Measurements from ENCODE around the gene TOR2A. TPM values are rescaled to one million over a fixed set of nuclear protein-coding genes. Genes with fewer than 3 reads are reported as not detected.
"Not testable (repeated sequence)": the region's sequence is repeated elsewhere in the genome, so short reads cannot be mapped to it uniquely, and the experiment has no call there.

Gene TOR2A
- total RNA-seq (2014; rRNA removed; shearing (Covaris generic); ENCODE audit: low replicate concordance): 10.7 and 12.7 TPM in 2 replicates

DNA sequence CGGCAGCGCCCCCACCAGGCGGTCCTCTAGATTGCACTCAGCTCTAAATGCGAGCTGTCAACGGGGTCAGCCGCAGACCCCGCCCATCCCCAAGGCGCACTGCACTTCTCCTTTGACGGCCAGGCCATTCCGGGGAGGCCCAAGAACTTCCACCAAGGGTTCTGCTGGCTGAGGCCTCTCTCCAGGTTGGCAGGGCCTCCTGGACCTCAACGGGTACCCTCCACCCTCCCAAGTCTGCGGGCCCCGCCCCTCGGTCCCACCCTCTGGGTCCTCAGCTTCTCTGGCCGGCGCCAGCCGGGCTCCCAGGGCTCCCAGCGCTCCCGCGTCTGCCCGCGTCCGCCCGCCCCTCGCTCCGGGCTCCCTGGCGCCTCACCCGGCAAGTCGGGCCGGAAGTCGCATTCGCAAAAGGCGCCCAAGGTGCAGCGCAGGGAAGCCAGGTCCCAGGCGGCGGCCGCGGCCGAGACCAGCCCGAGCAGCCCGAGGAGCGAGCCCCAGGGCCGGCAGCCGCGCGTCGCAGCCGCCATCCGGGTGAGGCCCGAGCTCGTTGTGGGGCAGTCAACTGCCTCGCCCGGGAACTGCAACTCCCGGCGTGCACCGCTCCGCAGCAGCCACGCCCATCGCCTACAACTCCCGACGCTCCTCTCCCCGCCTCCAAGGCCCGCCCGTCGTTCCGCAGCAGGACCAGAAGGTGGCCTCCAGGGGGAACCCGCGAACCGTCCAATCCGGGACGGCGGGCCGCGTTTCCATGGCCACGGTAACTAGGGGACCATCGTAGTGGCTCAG lies at the start of gene TOR2A:
TSS of gene TOR2A (minus strand) at position 548 of the 783 bp plus-strand sequence. CDS start at position 524, 24 bp downstream.
- peak within 1 kb of the TSS; percentile 86 for H3K4me3 ChIP-seq (ENCODE audit: low read length)
- H3K9me3 ChIP-seq (ENCODE audit: low read length): no peaks in the 10 kb centered on the region
- H3K36me3 ChIP-seq (ENCODE audit: insufficient read depth, low read length): no peaks in the 10 kb centered on the region
- peaks cover 14% of the 10 kb centered on the region for H3K4me1 ChIP-seq (ENCODE audit: low read length)
- H3K4me2 ChIP-seq (ENCODE audit: low read depth, low read length, poor library complexity, severe bottlenecking): peak within 1 kb of the TSS; percentile 95
- peak; percentile 99 for DNase-seq
- no peaks in the 10 kb centered on the region for H4K20me1 ChIP-seq (ENCODE audit: insufficient read depth, low read depth, low read length)
- H2AFZ ChIP-seq (ENCODE audit: low read length): peak within 1 kb of the TSS; percentile 97; the same call in 1 of the 2 replicates
- no peaks in the 10 kb centered on the region for H3K79me2 ChIP-seq (ENCODE audit: low read length)
- peak within 1 kb of the TSS; percentile 86 for H3K9ac ChIP-seq (ENCODE audit: low read length)
- no peaks in the 10 kb centered on the region for H3K9me2 ChIP-seq (replicated peaks; ENCODE audit: insufficient read depth, low read length)
- peak within 1 kb of the TSS; percentile 51 for H3K27ac ChIP-seq (ENCODE audit: low read length)
- H3K27me3 ChIP-seq (ENCODE audit: low read length): no peaks in the 10 kb centered on the region

DNA sequence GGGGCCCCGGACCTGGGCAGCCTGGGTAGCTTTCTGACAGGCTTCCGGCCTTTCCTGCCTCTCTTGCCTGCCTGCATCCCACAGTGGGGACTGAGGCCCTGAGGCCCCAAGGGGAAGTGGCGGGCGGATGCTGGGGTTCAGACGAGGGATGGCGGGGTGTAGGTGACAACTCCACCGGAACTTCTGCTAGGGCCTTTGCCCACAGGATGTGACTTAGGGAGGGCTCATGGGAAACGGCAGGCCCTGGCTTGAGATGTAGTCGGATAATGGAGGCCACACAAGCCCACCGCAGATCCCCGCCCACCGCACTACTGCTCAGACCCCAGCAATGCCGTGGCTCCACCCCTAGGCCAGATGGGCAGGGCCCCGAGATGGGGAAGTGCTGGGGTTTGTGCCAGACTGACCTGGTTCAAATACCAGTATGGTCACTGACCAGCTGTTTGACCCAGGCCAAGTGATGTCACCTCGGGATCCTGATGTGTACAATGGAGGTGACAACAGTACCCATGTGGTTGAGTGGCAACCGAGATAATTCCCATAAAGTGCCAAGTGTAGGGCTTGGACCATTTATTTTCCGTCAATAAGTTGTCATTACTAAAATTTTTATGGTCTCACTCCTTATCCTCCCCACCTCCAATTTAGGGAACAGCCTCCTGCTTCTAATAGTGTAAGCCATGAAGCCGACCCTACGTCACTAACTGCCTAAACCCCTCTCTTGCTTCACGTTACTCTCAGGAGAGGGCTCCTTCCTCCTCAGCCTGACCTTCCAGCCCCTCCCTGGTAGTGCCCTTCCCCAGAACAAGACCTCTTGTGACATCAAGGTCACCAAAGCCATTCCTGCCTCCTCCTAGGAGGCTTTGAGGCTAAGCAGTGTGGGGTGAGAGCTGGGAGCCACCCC lies 48.3 kb upstream of the TOR2A start:
- Histone ChIP-seq H3K9ac (ENCODE audit: low read length) (peak overlapping the region; percentile 53), H3K4me2 (ENCODE audit: low read depth, low read length, poor library complexity, severe bottlenecking) (peak overlapping the region; percentile 59), H4K20me1 (ENCODE audit: insufficient read depth, low read depth, low read length) (peaks cover 25% of the 10 kb centered on the region), H3K4me3 (ENCODE audit: low read length) (peak overlapping the region; percentile 35; the same call in 1 of the 2 replicates), H2AFZ (ENCODE audit: low read length) (peak overlapping the region; percentile 98), H3K4me1 (ENCODE audit: low read length) (peaks cover 40% of the 10 kb centered on the region), H3K9me2 (replicated peaks; ENCODE audit: insufficient read depth, low read length) (no peaks in the 10 kb centered on the region), H3K79me2 (ENCODE audit: low read length) (peaks cover 22% of the 10 kb centered on the region), H3K27me3 (ENCODE audit: low read length) (no peaks in the 10 kb centered on the region), H3K27ac (ENCODE audit: low read length) (no peak overlapping the region), H3K36me3 (ENCODE audit: insufficient read depth, low read length) (peaks cover 15% of the 10 kb centered on the region), H3K9me3 (ENCODE audit: low read length) (no peaks in the 10 kb centered on the region)
- DNase-seq: peak; percentile 75

DNA sequence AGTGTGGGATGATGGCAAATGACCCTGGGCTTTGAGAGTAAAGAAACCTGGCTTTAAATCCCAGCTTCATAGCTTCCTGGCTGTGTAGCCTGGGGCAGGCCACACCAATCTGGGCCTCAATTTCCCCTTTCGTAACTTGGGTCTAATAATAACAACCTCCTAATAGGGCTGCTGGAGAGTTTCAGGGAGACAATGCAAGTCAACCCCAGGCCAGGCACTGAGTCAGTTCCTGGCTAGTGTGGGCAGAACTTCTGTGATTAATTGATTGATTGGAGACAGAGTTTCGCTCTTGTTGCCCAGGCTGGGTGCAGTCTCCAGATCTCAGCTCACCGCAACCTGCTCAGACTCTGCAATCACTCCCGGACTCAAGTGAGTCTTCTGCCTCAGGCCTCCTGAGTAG lies 46.7 kb upstream of the TOR2A start:
- no peaks in the 10 kb centered on the region for H3K27me3 ChIP-seq (ENCODE audit: low read length)
- peaks cover 33% of the 10 kb centered on the region for H3K4me1 ChIP-seq (ENCODE audit: low read length)
- H4K20me1 ChIP-seq (ENCODE audit: insufficient read depth, low read depth, low read length): peaks cover 9% of the 10 kb centered on the region; the same call in 1 of the 2 replicates
- H3K4me3 ChIP-seq (ENCODE audit: low read length): no peak overlapping the region
- H3K27ac ChIP-seq (ENCODE audit: low read length): no peak overlapping the region
- H3K4me2 ChIP-seq (ENCODE audit: low read depth, low read length, poor library complexity, severe bottlenecking): no peak overlapping the region
- no peak overlapping the region for H3K9ac ChIP-seq (ENCODE audit: low read length)
- H3K9me2 ChIP-seq (replicated peaks; ENCODE audit: insufficient read depth, low read length): no peaks in the 10 kb centered on the region
- no peak for DNase-seq
- no peak overlapping the region for H2AFZ ChIP-seq (ENCODE audit: low read length)
- H3K9me3 ChIP-seq (ENCODE audit: low read length): no peaks in the 10 kb centered on the region
- no peaks in the 10 kb centered on the region for H3K36me3 ChIP-seq (ENCODE audit: insufficient read depth, low read length)
- H3K79me2 ChIP-seq (ENCODE audit: low read length): peaks cover 9% of the 10 kb centered on the region

DNA sequence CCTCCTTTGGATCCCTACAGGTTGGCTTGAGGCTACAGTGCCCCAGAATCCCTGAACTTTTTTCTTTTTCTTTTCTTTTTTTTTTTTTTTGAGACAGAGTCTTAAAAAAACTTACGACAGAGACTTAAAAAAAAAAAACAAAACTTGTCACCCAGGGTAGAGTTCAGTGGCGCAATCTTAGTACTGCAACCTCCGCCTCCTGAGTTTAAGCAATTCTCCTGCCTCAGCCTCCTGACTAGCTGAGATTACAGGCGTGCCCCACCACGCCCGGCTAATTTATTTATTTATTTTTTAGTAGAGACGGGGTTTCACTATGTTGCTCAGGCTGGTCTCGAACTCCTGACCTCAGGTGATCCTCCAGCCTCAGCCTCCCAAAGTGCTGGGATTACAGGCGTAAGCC lies 45.8 kb upstream of the TOR2A start:
- H3K9me2 ChIP-seq (replicated peaks; ENCODE audit: insufficient read depth, low read length); H3K79me2 ChIP-seq (ENCODE audit: low read length); H4K20me1 ChIP-seq (ENCODE audit: insufficient read depth, low read depth, low read length); H3K27ac ChIP-seq (ENCODE audit: low read length); H3K36me3 ChIP-seq (ENCODE audit: insufficient read depth, low read length); H3K9ac ChIP-seq (ENCODE audit: low read length); H2AFZ ChIP-seq (ENCODE audit: low read length); H3K9me3 ChIP-seq (ENCODE audit: low read length); DNase-seq; H3K27me3 ChIP-seq (ENCODE audit: low read length); H3K4me3 ChIP-seq (ENCODE audit: low read length); H3K4me2 ChIP-seq (ENCODE audit: low read depth, low read length, poor library complexity, severe bottlenecking): not testable (repeated sequence)
- peaks cover 35% of the 10 kb centered on the region for H3K4me1 ChIP-seq (ENCODE audit: low read length)

DNA sequence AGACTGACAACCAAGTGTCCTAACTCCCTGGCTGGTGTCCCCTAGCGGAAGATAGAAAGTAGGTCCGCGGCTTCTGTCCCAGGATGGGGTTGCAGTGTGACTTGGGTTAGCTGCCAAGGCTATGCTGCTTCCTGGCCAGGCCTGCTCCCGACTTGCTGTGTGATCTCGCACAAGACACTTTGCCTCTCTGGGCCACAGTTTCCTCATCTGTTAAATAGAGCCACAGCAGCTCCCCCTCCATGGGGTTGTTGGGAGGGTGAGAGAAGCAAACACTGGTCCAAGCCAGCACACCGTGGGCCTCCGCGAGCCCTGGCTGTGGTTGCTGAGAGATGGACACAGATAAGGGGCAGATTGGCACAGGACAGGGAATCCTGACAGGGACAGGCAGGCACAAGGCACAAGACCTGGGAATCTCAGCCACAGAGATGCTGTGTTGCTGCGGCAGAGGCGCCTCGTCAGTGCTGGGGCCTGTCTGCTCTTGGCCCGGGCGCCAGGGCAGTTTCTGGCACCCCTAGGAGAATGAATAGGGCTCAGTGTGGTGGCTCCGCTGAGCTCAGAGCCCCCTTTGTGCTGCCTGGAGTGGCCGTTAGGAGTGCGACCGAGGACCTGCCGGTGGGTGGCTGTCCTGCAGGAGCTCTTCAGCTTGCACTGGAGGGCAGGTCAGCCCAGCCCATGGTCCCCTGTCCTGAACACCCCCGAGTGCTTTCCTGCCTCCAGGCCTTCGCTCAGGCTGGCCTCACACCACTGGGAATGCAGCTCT lies 45.2 kb upstream of the TOR2A start:
- Histone ChIP-seq H2AFZ (ENCODE audit: low read length) (no peak overlapping the region), H3K27me3 (ENCODE audit: low read length) (no peaks in the 10 kb centered on the region), H3K4me3 (ENCODE audit: low read length) (no peak overlapping the region), H3K9ac (ENCODE audit: low read length) (no peak overlapping the region), H3K4me2 (ENCODE audit: low read depth, low read length, poor library complexity, severe bottlenecking) (no peak overlapping the region), H3K79me2 (ENCODE audit: low read length) (no peaks in the 10 kb centered on the region), H3K9me2 (replicated peaks; ENCODE audit: insufficient read depth, low read length) (no peaks in the 10 kb centered on the region), H3K4me1 (ENCODE audit: low read length) (peaks cover 35% of the 10 kb centered on the region), H3K9me3 (ENCODE audit: low read length) (no peaks in the 10 kb centered on the region), H4K20me1 (ENCODE audit: insufficient read depth, low read depth, low read length) (no peaks in the 10 kb centered on the region), H3K27ac (ENCODE audit: low read length) (no peak overlapping the region), H3K36me3 (ENCODE audit: insufficient read depth, low read length) (no peaks in the 10 kb centered on the region)
- DNase-seq: no peak

DNA sequence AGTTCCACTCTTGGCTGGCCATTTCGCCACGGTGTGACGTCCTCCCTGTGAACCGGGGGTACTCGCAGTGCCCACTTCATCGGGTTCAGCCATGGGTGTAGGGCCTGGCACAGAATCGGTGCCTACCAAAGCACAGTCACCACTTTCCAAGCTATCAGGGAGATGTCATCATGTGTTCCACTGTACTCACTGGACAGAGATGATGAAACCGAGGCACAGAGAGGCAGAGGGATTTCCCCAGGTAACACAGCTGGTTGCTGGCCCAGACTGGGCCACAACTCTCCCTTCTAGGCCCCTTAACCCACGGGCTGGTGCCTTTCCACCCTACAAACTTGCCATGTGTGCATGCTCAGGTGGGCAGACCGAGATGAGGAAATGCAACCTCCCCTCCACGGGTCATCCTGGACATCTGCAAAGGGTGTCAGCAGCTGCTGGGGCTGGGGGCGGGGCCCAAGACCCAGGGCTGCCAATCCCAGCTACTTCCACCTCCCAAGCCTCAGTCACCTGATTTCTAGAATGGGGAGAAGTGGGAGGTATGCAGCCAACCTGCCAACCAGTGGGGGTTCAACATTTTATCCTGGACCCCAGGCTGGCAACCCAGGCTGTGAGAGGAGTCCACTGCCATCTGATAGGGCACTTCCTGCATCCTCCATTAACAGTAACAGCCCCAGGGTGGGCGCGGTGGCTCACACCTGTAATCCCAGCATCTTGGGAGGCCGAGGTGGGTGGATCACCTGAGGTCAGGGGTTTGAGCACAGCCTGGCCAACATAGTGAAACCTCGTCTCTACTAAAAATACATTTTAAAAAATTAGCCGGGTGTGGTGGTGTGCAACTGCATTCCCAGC lies 44.3 kb upstream of the TOR2A start:
- Histone ChIP-seq H4K20me1 (ENCODE audit: insufficient read depth, low read depth, low read length) (no peaks in the 10 kb centered on the region), H2AFZ (ENCODE audit: low read length) (no peak overlapping the region), H3K4me1 (ENCODE audit: low read length) (peaks cover 32% of the 10 kb centered on the region), H3K9me2 (replicated peaks; ENCODE audit: insufficient read depth, low read length) (no peaks in the 10 kb centered on the region), H3K9ac (ENCODE audit: low read length) (no peak overlapping the region), H3K9me3 (ENCODE audit: low read length) (no peaks in the 10 kb centered on the region), H3K4me2 (ENCODE audit: low read depth, low read length, poor library complexity, severe bottlenecking) (no peak overlapping the region), H3K4me3 (ENCODE audit: low read length) (no peak overlapping the region), H3K27ac (ENCODE audit: low read length) (no peak overlapping the region), H3K36me3 (ENCODE audit: insufficient read depth, low read length) (no peaks in the 10 kb centered on the region), H3K79me2 (ENCODE audit: low read length) (no peaks in the 10 kb centered on the region), H3K27me3 (ENCODE audit: low read length) (no peaks in the 10 kb centered on the region)
- DNase-seq: no peak

DNA sequence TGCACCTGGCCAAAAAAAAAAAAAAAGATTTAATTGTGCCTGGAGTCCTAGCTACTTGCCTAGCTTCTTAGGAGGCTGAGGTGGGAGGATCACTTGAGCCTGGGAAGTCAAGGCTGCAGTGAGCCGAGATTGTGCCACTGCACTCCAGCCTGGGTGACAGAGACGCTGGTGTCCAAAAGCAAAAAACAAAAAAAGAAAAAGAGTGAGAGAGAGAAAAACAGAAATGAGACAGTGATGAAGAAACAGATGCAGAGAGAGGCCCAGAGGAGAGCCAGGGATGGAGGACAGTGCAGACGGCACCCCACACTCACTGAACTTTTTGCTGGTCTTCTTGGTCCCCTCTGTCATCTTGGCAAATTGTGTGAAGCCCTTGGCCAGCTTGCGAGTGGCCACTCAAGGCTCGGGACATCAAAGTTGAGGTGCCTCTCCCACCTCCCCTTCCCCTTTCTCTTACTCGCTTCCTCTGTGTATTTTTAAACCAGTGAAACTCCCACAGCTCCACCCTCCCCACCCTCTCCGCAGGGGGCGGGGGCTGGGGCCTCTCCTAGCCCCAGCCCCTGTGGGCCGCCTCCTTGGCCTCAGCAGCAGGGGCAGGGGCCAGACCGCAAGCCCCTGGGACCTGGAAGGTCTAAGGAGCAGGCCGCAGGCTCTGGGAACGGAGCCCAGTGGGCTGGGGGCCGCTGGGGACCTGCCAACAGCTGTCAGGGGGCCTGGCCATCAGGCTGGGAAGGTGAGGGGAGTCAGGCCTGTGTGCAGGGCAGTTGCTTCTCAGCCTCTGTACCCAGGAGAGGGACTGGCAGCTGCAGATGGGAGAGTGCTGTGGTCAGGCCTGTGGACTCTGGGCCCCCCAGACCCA lies 43.4 kb upstream of the TOR2A start, which contains the start of gene SH2D3C:
TSS of gene SH2D3C (minus strand) at position 387 of the 856 bp plus-strand sequence. CDS start at position 348, 39 bp downstream.
- no peak within 1 kb of the TSS for H2AFZ ChIP-seq (ENCODE audit: low read length)
- no peaks in the 10 kb centered on the region for H3K9me2 ChIP-seq (replicated peaks; ENCODE audit: insufficient read depth, low read length)
- peaks cover 28% of the 10 kb centered on the region for H3K4me1 ChIP-seq (ENCODE audit: low read length)
- no peak for DNase-seq
- H3K4me3 ChIP-seq (ENCODE audit: low read length): no peak within 1 kb of the TSS
- H3K79me2 ChIP-seq (ENCODE audit: low read length): no peaks in the 10 kb centered on the region
- H3K27me3 ChIP-seq (ENCODE audit: low read length): no peaks in the 10 kb centered on the region
- H3K36me3 ChIP-seq (ENCODE audit: insufficient read depth, low read length): no peaks in the 10 kb centered on the region
- no peaks in the 10 kb centered on the region for H4K20me1 ChIP-seq (ENCODE audit: insufficient read depth, low read depth, low read length)
- no peaks in the 10 kb centered on the region for H3K9me3 ChIP-seq (ENCODE audit: low read length)
- H3K27ac ChIP-seq (ENCODE audit: low read length): no peak within 1 kb of the TSS
- no peak within 1 kb of the TSS for H3K4me2 ChIP-seq (ENCODE audit: low read depth, low read length, poor library complexity, severe bottlenecking)
- no peak within 1 kb of the TSS for H3K9ac ChIP-seq (ENCODE audit: low read length)
